LNCAP (cell line): ENCODE results near the gene C11orf24.

ENCODE experiments used
- TF ChIP-seq, protein P1 (sequence below): fragments of 450-650 bp; IDR thresholded peaks from 2 replicates; pipeline ENCODE4 v1.5.1; 2017; ENCODE audit warnings: mild to moderate bottlenecking

Gene C11orf24

DNA sequence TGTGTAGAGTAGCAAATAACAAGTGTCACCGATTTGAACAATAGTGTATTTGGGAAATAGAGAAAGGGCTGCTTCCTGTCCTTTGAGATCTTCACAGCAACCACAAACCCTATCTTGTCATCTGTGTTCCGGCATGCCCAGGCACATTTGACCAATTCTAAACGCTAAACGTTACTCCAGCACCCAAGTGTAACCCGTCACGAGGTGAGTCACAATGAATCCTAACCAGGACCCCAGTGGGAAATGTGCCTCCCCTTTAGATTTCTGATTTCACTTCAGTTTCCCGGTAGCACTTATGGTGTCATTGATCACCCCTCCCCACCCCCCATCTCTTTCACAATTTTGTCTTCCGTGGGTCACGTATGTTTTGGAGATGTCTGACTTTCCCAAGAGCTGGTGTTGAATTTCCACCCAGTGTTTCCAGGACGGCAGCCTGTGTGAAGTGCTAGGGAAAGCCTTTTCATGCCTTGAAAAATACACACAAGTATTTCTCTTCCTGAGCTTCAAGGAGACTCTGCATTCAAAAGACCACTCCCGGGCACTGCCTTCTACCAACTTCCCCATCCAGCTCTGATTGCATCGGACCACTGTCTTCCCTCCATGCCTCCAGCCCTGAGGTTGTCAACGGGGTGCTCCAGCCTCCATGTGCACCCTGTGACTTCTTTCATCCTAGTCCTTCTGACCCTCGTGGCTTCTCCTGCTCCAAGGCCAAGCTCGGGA is 10.5 kb upstream of the C11orf24 start:
- TF ChIP-seq, protein P1, sequence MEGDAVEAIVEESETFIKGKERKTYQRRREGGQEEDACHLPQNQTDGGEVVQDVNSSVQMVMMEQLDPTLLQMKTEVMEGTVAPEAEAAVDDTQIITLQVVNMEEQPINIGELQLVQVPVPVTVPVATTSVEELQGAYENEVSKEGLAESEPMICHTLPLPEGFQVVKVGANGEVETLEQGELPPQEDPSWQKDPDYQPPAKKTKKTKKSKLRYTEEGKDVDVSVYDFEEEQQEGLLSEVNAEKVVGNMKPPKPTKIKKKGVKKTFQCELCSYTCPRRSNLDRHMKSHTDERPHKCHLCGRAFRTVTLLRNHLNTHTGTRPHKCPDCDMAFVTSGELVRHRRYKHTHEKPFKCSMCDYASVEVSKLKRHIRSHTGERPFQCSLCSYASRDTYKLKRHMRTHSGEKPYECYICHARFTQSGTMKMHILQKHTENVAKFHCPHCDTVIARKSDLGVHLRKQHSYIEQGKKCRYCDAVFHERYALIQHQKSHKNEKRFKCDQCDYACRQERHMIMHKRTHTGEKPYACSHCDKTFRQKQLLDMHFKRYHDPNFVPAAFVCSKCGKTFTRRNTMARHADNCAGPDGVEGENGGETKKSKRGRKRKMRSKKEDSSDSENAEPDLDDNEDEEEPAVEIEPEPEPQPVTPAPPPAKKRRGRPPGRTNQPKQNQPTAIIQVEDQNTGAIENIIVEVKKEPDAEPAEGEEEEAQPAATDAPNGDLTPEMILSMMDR: no peak

DNA sequence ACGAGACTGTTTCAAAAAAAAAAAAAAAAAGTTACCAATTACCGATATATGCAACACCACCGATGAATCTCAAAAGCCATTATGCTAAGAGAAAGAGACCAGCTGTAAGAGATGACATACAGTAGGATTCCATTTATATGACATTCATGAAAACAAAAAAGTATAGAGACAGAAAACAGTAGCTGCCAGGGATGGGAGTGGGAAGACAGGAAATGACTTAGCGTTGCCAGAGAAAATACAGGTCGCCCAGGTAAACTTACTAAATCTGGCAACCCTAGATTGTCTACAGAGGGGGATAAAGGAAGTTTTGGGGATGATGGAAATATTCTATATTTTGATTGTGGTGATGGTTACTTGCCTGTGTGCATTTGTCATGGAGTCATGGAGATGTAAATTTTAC is 7.9 kb upstream of the C11orf24 start:
- TF ChIP-seq, protein P1: no peak

DNA sequence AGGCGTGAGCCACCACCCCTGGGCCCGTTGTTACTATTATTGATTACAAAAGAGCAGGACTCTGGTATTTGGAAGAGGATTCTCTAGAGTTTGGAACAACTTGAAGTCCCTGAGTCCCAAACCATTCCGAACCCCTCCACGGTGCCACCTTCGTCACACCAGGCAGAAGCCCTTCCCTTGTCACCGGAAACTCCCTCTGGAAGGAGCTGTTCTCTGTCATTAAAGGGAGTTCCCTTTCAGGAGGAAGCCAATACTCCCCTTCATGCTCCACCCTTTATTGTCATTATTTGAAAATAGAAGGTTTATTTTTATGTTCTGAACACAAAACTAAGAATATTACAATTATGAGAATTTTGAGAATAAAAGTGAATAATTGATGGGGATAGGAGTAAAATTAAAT is 5.1 kb upstream of the C11orf24 start:
- TF ChIP-seq, protein P1: no peak

DNA sequence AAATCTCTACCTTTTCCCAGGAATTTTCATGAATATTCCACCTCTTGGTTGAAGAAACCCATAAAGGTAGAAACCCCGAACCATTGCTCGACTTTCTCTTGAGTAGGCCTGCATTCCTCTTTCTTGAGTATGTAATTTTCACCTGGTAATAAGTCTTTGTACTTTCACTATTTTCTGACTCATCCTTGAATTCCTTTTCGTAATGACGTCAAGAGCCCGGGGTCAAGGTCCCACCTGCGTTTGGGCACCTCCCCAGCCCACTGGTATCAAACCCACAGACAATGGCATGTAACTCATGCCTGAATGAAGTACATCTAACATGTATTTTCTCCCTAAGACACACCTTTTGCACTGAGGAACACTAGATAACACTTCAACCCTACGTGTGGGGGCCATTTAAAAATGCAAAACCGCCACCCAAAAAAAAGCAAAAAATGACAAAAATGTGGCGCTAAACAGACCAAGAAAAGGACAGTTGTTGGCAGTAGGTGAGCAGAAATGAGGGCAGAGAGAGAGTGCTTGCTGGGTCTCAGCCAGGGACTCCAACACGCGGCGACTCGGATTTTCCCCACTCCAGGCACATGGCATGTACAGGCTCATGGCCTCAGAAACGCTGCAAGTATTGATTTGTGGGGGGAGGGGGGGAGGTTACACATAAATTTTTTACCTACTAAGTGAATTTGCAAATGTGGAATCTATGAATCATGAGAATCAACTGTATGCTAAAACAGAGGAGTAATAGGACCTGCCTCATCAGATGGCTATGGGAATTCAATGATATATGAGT is 4.1 kb upstream of the C11orf24 start:
- TF ChIP-seq, protein P1: no peak

DNA sequence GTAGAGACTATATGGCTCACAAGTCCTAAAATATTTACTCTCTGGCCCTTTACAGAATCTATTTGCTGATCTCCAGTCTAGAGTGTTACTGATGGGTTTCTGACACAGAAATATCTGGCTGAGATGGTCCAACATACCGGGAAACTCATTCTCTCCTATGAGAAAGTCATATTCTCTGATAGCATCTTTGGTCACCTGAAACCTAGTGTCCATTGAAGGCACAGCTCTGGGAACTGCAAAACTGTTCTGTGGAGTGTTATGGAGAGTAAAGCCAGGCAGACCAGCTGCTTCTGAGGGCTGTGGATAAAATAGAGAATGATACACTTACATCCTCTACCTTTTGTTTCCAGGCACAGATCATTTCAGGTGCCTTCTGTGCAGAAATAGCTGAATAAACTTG is 2.5 kb upstream of the C11orf24 start:
- TF ChIP-seq, protein P1: no peak

DNA sequence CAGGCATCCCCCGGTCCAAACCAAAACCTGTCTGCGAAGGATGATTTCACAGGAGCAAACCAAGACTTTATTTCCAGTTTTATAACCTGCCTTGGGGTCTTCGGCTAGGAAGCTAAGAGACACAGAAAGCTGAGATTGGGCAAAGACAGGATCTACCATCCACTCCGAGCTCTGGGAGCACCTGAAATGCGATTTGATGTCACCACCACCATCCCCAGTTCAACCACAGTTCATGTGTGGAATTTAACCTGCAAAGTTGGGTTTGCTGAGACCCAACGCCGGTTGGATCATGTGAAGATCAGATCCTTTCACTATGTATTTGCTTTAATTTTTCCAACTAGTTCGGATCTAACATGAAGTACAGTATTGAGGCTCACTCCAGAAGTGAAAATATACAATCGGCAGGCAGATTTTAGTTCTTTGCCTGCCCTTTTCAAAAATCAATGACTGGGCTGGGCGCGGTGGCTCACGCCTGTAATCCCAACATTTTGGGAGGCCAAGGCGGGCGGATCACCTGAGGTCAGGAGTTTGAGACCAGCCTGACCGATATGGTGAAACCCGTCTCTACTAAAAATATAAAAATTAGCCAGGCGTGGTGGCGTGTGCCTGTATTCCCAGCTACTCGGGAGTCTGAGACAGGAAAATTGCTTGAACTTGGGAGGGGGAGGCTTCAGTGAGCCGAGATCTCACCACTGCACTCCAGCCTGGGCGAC is 1.4 kb upstream of the C11orf24 start:
- TF ChIP-seq, protein P1: no peak

DNA sequence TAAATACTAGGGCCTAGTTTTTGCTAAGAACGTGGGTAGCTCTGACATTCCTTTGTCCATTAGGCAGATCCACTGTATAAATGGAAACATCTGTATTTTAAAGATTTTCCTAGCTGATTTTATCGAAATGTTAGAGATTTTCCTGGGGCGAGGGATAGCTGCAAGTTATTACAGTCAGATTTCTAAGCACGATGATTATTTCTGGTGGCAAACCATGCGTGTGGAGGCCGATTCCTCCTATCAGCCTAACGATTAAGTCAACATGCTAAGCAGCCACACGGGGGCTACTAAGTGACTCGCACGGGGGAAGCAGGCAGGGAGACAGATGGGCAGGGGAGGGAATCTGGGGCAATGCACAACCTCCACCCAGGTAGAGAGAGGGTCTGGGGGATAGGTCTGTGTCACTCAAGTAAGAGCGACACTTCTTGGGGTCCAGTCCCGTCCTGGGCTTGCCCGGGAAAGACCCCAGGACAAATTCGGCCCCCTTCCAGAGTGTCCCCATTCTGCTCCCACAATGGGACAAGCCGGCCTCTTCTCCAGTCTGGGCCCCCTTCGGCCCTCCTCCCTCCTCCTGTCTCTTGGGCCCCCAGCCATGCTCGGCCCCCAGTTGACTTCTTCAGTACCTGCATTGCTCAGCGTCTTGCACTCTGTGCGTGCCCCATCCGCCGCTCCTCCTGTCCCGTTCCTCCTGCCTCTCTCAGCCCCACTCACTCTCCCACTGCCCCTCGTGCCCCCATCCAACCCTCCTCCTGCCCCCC is 571 bp downstream of the C11orf24 start:
- TF ChIP-seq, protein P1: peak; percentile 42; the same call in 1 of the 2 replicates
